GM19463 (cell line): Measurements from ENCODE around the gene STPG1.

Experiments used
- ATAC-seq: cut with Tn5 transposase; IDR thresholded peaks from one replicate; pipeline ENCODE4 v1.9.1; 2021; ENCODE audit warnings: mild to moderate bottlenecking, moderate library complexity; ENCODE audit not compliant: unreplicated experiment

Gene STPG1

GRCh38 chr1:24427545-24427862, 13.9 kb upstream of the STPG1 start:
- no peak for ATAC-seq

GRCh38 chr1:24426744-24427544, 13.4 kb upstream of the STPG1 start:
- no peak for ATAC-seq

GRCh38 chr1:24425922-24426321, 12.3 kb upstream of the STPG1 start:
- no peak for ATAC-seq

- ATAC-seq = no peak
Observed at GRCh38 chr1:24425441-24425840, 11.9 kb upstream of the STPG1 start.

- no peak for ATAC-seq
Observed at GRCh38 chr1:24424990-24425389, 11.4 kb upstream of the STPG1 start.

GRCh38 chr1:24424207-24424606, 10.6 kb upstream of the STPG1 start:
- no peak for ATAC-seq

- no peak for ATAC-seq
Observed at GRCh38 chr1:24421502-24421901, 7.9 kb upstream of the STPG1 start.

- no peak for ATAC-seq
Observed at GRCh38 chr1:24420547-24420946, 7.0 kb upstream of the STPG1 start.

GRCh38 chr1:24418898-24419628, 5.5 kb upstream of the STPG1 start:
- ATAC-seq = no peak

- ATAC-seq = no peak
Observed at GRCh38 chr1:24417681-24418080, 4.1 kb upstream of the STPG1 start.

GRCh38 chr1:24416666-24417391, 3.2 kb upstream of the STPG1 start:
- ATAC-seq = no peak

GRCh38 chr1:24415910-24416665, 2.5 kb upstream of the STPG1 start:
- peak; percentile 5 for ATAC-seq

GRCh38 chr1:24415334-24415909, 1.8 kb upstream of the STPG1 start, which contains the start of gene NIPAL3:
TSS of gene NIPAL3 (plus strand) at chr1:24415802. CDS start at chr1:24419548, 3,746 bp downstream.
- peak; percentile 98 for ATAC-seq

GRCh38 chr1:24414775-24415333, 1.3 kb upstream of the STPG1 start:
- ATAC-seq = no peak

GRCh38 chr1:24412408-24412807, 1.2 kb downstream of the STPG1 start:
- no peak for ATAC-seq

GRCh38 chr1:24411963-24412362, 1.6 kb downstream of the STPG1 start:
- no peak for ATAC-seq

GRCh38 chr1:24410750-24411149, 2.8 kb downstream of the STPG1 start:
- no peak for ATAC-seq

- no peak for ATAC-seq
Observed at GRCh38 chr1:24409535-24409934, 4.0 kb downstream of the STPG1 start.

- ATAC-seq = no peak
Observed at GRCh38 chr1:24406788-24407187, 6.8 kb downstream of the STPG1 start.

GRCh38 chr1:24403806-24404205, 9.8 kb downstream of the STPG1 start:
- ATAC-seq = no peak
